C4-2B (cell line): ENCODE data around the gene SYMPK.

ENCODE experiments used
- ZFX ChIP-seq: fragments of 450-650 bp; IDR thresholded peaks from 2 replicates; pipeline ENCODE4 v1.6.1; 2017
- TF ChIP-seq, protein P1 (sequence below): fragments of 450-650 bp; conservative IDR thresholded peaks from 2 replicates; pipeline ENCODE4 v1.5.1; 2017; ENCODE audit warnings: mild to moderate bottlenecking

DNA sequence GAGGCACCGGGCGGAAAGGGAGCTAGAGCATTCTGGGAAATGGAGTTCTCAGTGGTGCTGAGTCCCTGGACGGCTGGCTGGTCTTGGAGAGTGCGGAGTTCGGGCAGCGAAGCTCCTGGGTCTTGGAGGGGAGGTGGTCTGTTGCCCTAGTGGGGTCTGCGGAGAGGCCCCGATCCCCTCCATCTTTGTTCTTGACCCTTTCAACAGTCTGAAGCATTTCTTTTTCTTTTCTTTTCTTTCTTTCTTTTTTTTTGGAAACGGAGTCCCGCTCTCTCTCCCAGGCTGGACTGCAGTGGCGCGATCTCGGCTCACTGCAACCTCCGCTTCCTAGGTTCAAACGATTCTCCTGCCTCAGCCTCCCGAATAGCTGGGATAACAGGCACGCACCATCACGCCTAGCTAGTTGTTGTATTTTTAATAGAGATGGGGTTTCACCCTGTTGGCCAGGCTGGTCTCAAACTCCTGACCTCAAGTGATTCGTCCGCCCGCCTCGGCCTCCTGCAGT lies 440 bp upstream of the SYMPK start:
- TF ChIP-seq, protein P1, sequence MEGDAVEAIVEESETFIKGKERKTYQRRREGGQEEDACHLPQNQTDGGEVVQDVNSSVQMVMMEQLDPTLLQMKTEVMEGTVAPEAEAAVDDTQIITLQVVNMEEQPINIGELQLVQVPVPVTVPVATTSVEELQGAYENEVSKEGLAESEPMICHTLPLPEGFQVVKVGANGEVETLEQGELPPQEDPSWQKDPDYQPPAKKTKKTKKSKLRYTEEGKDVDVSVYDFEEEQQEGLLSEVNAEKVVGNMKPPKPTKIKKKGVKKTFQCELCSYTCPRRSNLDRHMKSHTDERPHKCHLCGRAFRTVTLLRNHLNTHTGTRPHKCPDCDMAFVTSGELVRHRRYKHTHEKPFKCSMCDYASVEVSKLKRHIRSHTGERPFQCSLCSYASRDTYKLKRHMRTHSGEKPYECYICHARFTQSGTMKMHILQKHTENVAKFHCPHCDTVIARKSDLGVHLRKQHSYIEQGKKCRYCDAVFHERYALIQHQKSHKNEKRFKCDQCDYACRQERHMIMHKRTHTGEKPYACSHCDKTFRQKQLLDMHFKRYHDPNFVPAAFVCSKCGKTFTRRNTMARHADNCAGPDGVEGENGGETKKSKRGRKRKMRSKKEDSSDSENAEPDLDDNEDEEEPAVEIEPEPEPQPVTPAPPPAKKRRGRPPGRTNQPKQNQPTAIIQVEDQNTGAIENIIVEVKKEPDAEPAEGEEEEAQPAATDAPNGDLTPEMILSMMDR = no peak
- TF ChIP-seq ZFX = no peak
